ENCODE measurements around the gene PCGF1. TPM values are rescaled to one million over a fixed set of nuclear protein-coding genes. Genes with fewer than 3 reads are reported as not detected.

Gene PCGF1
- total and polyA plus RNA-seq, 9 of the 15 experiments (the other 6 are each of a cell fraction or from before 2014, with no cell fraction given) = 20.3 to 45.7 (median 29.3) TPM

DNA sequence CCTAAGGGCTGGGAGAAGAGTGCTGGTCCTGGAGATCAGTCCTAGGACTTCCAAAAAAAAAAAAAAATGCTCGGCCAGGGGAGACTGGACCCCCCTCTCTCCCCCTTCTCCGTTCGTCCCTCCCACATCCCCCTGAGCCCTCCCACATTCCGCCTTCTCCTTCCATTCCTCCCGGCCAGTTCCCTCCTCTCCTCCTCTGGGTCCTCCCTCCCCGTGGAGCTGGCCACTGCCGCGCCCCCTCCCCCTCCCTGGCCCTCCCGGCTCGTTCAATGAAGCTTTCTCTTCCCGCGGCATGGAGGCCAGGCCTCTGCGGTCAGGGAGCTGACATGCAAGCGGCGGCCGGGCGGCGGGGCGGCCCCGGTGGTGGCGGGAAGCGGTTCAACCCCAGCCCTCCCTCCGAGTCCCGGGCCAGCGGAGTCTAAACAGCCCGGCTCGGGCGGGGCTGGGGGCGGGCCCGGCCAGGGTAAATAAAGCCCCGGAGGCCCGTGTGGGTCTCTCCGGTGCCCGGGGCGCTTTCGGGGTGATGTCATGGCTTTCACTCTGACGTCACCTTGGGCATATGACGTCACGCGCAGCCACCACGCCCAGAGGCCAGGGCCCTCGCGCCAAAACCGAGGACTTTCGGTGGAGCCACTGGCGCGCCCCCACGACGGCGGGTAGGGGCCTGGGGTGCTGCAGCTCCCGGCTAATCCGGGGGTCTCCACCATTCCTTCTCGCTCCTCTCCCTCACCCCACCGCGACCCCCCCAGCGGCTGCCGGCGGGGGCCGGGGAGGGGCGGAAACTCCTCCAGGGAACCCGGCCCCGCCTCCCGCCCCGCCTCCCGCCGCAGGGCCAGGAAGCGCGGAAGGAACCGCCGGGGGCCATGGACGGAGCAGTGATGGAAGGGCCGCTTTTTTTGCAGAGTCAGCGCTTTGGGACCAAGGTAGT, 46.7 kb upstream of the PCGF1 start, which contains the start of the genes DOK1 and LOXL3 (continued):
- TF ChIP-seq PHB2 (IDR thresholded peaks at IDR 0.05; ENCODE audit: low read depth) (no peak), HEY1 (CRISPR knock-in tag; IDR thresholded peaks at IDR 0.05; ENCODE audit: borderline replicate concordance) (no peak), ZNF707 (CRISPR knock-in tag; conservative IDR thresholded peaks at IDR 0.05) (no peak), PHF21A (IDR thresholded peaks at IDR 0.05; ENCODE audit: borderline replicate concordance, low read depth) (no peak), HINFP (tag; conservative IDR thresholded peaks at IDR 0.05; ENCODE audit: low read depth) (no peak), PYGO2 (tag; IDR thresholded peaks at IDR 0.05) (no peak), NFRKB (IDR thresholded peaks at IDR 0.05; ENCODE audit: low read depth) (peak; percentile 49; the same call in 1 of the 2 replicates), TFAM (CRISPR knock-in tag; conservative IDR thresholded peaks at IDR 0.05) (no peak), DEAF1 (CRISPR knock-in tag; IDR thresholded peaks at IDR 0.05) (no peak), ZNF696 (CRISPR knock-in tag; conservative IDR thresholded peaks at IDR 0.05) (no peak), MAZ (CRISPR knock-in tag; conservative IDR thresholded peaks at IDR 0.05 in 1 of 2, IDR thresholded peaks at IDR 0.05 in 1 of 2) (peak; percentile 87 to 97), SIRT6 (IDR thresholded peaks at IDR 0.05; ENCODE audit: low read depth, low read length) (no peak), ZSCAN32 (CRISPR knock-in tag; IDR thresholded peaks at IDR 0.05) (no peak), XRCC5 (IDR thresholded peaks at IDR 0.05; ENCODE audit: low read depth, low read length) (peak; percentile 42; the same call in 1 of the 2 replicates), ZC3H11A (IDR thresholded peaks at IDR 0.05; ENCODE audit: low read depth, low read length) (no peak), FOXJ2 (tag; IDR thresholded peaks at IDR 0.05) (no peak), LCOR (CRISPR knock-in tag; IDR thresholded peaks at IDR 0.05) (peak; percentile 56; the same call in 1 of the 2 replicates), NR2C2 (CRISPR knock-in tag; IDR thresholded peaks at IDR 0.05) (no peak), NR2C2 (tag; IDR thresholded peaks at IDR 0.05) (no peak)
- TF ChIP-seq, protein P1, sequence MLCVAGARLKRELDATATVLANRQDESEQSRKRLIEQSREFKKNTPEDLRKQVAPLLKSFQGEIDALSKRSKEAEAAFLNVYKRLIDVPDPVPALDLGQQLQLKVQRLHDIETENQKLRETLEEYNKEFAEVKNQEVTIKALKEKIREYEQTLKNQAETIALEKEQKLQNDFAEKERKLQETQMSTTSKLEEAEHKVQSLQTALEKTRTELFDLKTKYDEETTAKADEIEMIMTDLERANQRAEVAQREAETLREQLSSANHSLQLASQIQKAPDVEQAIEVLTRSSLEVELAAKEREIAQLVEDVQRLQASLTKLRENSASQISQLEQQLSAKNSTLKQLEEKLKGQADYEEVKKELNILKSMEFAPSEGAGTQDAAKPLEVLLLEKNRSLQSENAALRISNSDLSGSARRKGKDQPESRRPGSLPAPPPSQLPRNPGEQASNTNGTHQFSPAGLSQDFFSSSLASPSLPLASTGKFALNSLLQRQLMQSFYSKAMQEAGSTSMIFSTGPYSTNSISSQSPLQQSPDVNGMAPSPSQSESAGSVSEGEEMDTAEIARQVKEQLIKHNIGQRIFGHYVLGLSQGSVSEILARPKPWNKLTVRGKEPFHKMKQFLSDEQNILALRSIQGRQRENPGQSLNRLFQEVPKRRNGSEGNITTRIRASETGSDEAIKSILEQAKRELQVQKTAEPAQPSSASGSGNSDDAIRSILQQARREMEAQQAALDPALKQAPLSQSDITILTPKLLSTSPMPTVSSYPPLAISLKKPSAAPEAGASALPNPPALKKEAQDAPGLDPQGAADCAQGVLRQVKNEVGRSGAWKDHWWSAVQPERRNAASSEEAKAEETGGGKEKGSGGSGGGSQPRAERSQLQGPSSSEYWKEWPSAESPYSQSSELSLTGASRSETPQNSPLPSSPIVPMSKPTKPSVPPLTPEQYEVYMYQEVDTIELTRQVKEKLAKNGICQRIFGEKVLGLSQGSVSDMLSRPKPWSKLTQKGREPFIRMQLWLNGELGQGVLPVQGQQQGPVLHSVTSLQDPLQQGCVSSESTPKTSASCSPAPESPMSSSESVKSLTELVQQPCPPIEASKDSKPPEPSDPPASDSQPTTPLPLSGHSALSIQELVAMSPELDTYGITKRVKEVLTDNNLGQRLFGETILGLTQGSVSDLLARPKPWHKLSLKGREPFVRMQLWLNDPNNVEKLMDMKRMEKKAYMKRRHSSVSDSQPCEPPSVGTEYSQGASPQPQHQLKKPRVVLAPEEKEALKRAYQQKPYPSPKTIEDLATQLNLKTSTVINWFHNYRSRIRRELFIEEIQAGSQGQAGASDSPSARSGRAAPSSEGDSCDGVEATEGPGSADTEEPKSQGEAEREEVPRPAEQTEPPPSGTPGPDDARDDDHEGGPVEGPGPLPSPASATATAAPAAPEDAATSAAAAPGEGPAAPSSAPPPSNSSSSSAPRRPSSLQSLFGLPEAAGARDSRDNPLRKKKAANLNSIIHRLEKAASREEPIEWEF (CRISPR knock-in tag; IDR thresholded peaks at IDR 0.05) = no peak

Data from K562 (cell line).